HuH-7.5 (cell line): ENCODE data around the gene CDR2L.
"Not testable (repeated sequence)": the region's sequence is repeated elsewhere in the genome, so short reads cannot be mapped to it uniquely, and the experiment has no call there.

Experiments
- DNase-seq: peaks from one replicate; pipeline ENCODE4 v3.0.0; 2011; ENCODE audit warnings: low spot score

Gene CDR2L

DNA sequence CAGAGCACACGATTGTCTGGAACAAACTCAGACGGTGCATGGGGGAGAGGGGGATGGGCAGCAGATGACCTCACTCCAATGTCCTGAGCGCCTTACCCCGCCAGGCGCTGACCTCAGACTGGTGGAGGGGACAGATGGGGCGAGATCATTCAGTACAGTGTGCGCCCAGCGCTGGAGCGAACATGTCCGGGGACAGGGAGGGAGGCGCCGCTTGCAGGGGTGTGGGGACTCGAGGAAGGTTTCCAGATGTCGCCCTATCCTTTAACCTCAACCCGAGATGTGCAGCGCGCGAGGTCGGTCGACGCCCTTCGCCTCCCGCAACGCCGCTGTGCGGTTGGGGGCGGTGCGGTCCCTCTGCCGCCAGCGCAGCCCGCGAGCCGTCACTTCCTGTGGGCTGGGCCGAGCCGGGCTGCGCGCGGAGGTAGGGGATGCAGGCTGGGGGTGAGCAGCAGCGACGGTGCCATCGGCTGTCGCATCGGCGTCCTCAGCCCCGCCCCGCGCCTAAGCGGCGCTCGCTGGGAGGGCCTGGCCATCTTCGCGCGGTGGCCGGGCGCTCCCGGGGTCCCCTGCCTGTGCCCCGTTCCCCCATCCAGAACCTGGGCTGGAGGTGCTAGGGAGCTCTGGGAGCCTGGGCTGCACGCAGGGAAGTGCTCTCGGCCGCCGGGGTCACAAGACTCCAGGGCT is 5.3 kb upstream of the CDR2L start:
- DNase-seq = peak; percentile 88

DNA sequence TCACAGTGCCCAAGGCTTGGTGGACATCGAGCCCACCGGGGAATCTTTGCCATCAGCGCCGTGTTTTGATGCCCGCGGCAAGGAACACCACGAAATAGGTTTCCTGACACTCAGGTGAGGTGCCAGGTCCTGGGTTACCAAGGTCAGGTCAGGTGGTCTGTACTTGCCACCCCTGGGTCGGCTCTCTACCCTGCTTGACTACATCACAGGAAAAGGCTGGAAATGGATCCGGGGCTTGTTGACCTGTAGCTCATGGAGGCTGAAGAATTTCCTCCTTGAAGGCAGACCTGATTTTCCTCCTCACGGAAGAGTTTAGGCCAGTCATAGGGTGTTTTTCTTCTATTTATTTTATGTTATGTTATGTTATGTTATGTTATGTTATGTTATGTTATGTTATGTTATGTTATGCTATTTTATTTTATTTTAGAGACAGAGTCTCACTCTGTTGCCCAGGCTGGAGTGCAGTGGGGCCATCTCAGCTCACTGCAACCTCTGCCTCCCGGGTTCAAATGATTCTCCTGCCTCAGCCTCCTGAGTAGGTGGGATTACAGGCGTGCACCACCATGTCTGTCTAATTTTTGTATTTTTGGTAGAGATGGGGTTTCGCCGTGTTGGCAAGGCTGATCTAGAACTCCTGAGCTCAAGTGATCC is 4.6 kb upstream of the CDR2L start:
- not testable (repeated sequence) for DNase-seq

DNA sequence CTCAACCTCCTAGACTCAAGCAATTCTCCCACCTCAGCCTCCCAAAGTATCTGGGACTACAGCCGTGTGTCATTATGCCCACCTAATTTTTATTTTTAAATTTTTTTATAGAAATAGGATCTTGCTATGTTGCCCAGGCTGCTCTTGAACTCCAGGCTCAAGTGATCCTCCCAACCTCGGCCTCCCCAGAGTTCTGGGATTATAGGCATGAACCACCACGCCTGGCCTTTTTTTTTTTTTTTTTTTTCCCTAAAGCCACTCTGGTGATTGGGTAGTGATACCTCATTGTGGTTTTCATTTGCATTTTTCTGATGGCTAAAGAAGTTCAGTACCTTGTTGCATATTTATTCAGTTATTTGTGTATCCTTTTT is 1.2 kb upstream of the CDR2L start:
- no peak for DNase-seq

DNA sequence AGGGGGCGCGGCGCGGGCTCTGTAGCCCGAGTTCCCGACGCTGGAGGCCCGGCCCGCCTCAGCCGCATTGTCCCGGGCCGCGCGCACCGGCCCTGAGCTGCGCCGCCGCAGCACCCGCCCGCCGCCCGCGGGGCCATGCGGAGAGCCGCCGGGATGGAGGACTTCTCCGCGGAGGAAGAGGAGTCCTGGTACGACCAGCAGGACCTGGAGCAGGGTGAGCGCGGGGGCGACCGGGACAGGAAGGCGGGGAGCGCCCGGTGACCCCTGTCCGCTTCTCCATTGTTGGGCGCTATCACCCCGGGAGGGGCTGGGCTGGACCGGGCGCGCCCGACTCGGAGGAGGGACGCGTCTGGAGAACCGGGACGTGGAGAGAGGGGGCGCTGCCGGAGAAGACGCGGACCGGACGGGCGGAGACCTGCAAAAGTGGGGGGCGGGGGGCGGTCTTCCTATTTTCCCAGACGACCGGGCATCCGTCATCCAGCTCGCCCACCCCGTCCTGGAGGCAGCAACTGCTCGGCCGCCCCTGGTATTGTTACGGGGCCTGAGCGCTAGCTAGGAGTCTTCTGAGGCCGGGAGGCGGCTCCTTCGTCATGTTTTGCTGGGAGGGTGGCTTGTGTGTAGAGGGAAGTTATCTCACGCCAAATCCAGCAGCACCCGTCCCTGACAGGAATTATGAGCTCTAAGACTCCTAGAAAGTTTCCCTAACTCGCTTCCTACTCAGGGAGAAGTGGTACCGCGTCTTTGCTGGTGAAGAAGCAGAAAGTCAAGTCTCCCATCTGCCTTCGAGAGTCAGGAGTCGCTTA is 678 bp downstream of the CDR2L start:
- DNase-seq = peak; percentile 52

DNA sequence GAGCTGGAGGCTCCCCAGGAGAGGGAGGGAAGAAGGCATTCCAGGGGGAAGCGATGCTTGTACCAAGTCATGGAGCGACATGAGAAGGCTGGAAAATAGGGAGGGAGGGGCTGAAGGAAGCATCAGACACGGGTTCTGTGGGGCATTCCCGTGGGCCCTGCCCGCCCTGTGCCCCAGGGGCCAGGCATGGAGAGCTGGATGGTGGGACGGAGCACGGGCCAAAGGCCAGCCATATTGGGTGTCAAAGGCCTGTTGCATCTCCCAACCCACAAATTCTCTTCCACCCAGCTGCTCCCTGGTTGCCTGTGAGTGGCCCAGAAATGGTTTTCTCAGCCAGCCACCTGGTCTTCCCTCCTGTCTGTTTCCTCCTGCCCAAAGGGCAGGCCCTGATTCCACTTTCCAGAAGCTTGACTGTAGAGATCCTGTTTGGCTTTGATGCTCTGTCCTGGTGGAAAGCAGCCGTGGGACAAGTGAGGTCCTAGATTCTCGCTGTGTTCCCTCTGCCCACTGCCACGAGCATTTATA is 3.2 kb downstream of the CDR2L start:
- no peak for DNase-seq

DNA sequence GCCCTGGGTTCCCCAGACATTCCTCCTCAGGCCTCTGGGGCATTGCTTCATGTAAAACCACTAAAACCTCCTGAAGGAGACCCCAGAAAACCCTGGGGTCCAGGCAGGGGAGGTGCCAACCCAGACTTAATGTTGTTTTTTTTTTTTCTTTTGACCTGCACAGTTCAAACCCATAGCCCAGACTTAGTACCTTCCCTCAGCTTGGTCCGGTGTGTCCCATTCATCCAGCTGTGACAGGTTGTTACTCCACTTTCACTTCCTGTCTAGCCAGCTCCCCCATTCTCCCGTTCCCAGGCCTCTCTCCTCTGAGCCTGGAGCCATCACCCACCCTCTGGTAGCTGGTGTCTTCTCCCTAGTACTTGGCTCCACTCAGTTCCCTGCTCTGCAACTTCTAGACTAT is 4.8 kb downstream of the CDR2L start:
- DNase-seq = no peak

DNA sequence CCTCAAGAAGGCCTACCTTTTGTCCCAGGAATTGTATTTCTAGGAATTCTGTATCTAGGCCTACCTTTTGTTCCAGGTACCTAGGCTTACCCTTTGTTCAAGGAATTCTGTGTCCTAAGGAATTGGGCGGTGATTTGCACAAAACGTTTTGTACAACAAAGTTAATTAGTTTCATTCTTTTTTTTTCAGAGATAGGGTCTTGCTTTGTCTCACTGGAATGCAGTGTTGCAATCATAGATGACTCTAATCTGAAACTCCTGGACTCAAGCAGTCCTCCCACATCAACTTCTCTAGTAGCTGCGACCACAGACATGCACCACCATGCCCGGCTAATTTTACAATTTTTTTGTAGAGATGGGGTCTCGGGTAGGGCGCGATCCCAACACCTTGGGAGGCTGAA is 7.0 kb downstream of the CDR2L start:
- no peak for DNase-seq

DNA sequence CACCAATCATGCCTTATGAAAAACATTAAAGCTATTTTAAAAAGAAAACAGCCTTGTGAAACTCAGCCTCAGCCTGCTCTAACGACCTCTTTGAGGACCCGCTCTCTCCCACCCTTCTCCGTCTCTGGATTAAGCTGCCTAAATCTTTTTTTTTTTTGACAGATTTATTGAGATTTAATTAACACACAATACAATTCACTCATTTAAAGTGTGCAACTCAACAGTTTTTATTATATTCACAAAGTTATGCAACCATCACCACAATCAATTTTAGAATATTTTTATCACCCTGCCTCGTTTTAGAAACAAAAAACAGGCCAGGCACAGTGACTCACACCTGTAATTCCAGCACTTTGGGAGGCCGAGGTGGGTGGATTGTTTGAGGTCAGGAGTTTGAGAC is 8.4 kb downstream of the CDR2L start:
- DNase-seq = no peak

DNA sequence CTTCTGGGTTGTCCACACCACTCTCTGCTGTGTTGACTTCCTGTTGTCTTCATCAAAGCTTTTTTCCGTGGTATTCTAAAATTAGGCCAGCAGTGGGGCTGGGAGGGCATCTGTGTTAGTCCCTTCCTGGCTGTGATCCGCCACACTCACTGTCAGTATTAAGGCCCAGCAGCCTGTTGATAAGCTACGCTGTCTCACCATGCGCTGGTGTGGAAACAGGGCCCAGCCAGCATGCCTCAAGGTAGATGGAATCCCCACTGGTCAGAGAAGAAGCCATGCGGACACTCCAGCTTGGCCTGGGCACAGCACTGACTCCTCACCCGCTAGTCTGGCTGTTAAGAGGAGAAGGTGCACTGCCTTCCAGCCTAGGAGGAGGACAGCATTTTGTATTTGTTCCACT is 11.4 kb downstream of the CDR2L start:
- no peak for DNase-seq

DNA sequence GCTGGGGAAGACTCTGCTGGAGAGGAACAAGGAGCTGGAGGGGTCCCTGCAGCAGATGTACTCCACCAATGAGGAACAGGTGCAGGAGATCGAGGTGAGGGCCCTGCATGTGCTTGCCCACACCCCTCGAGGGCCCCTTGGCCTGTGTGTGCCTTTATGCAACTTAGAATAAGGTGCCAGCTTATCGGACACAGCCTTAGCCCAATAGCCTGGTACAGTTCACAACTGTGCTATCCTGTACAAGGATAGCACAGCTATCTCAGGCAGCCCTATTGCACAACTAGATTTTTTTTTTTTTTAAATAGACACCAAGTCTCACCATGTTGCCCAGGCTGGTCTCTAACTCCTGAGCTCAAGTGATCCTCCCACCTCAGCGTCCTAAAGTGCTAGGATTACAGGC is 12.1 kb downstream of the CDR2L start:
- no peak for DNase-seq

DNA sequence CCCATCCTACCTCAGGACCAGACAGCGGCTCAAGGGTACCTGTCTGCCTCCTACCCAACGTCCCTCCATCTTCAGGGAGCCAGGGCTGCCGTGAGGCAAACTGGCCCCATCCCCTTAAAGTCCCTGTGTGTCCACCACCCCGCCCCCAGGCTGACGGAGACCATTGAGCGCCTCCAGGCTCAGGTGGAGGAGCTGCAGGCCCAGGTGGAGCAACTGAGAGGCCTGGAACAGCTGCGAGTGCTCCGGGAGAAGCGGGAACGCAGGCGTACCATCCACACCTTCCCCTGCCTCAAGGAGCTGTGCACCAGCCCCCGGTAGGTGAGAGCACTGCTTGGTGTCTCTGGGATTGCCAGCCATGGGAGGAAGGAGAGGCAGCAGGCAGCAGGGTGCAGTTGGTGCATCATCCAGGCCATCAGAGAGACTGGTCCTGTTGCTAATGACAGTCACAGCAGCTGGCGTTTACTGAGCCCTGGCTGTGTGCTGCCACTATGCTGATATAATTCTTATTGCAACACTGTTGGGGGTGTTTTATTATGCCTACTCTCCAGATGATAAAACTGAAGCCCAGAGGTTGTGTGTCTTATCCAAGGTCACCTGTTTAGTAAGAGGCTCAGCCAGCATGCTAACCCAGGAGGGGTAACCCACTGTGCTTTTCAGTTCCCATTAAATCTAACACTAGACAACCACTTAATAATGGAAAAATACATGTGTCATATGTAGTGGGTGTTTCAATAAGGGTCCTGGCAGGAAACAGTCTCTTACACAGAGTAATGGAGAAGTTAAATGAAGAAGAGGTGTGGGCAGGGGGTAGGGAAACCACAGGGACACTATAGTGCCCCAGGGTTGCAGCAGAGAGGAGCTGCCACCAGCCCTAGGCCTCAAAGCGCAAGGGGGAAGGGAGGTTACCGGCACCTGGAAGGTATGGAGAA is 14.7 kb downstream of the CDR2L start:
- no peak for DNase-seq

DNA sequence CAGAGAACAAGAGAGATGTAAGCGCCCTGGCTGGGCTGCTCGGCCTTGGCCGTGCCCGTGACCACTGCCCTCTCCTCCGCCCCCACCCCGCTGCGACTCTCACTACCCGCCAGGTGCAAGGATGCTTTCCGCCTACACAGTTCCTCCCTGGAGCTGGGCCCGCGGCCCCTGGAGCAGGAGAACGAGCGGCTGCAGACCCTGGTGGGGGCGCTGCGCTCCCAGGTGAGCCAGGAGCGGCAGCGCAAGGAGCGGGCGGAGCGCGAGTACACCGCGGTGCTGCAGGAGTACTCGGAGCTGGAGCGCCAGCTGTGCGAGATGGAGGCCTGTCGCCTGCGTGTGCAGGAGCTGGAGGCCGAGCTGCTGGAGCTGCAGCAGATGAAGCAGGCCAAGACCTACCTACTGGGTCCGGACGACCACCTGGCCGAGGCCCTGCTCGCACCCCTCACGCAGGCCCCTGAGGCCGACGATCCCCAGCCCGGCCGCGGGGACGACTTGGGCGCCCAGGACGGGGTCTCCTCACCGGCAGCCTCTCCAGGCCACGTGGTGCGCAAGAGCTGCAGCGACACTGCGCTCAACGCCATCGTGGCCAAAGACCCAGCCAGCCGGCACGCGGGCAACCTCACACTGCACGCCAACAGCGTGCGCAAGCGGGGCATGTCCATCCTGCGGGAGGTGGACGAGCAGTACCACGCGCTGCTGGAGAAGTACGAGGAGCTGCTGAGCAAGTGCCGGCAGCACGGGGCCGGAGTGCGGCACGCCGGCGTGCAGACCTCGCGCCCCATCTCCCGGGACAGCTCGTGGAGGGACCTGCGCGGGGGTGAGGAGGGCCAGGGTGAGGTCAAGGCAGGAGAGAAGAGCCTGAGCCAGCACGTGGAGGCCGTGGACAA is 15.9 kb downstream of the CDR2L start:
- DNase-seq = no peak

DNA sequence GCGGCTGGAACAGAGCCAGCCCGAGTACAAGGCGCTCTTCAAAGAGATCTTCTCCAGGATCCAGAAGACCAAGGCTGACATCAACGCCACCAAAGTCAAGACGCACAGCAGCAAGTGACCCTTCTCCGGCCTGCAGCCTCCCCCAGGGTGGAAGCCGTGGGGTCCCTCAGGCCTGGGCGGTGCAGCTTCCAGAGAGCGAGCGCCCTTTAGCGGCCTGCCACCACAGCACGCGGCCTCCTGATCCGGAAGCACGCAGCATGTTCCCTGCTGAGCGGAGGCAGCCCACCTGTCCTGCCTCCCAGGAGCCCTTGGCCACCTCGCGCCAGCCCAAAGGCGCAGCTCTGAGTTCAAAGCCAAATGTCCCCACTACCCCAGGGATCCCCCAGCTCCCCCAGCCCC is 16.5 kb downstream of the CDR2L start:
- no peak for DNase-seq

DNA sequence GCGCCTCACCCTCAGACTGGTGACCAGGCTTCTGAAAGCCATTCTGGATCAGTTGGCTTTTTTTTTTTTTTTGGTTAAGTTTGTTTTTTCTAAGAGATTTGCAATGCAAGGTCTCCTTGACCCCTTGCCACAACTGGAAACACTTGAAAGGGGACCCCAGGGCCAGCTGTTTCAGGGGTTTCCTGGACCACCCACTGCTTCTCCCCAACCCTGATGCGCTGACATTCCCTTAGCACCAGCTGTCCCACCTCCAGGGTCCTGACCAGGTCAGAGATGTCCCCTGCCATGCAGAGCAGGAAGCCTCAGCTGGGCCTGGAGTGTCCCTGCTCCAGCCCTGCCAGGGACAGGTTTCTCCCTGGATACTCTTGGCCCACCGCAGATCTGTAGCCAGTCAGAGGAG is 16.9 kb downstream of the CDR2L start:
- DNase-seq = no peak

DNA sequence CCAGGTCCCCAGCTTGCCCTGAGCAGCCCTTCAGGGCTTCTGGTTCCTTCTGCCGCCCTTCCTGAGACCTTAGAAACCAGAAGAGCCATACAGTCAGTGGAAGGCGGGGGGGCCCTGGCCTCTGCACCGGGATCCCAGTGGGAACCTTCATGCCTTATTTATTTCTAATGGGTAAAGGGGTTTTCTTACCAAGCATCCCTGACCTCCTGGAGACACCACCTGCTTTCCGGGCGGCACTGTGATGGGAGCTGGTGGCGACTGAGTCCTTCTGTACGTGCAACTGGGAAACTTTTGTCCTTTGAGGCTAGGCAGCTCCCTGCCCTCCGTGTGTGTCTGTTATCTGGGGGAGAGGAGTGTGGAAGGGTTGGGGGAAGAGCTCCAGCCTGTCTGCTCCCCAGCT is 17.9 kb downstream of the CDR2L start:
- DNase-seq = no peak

DNA sequence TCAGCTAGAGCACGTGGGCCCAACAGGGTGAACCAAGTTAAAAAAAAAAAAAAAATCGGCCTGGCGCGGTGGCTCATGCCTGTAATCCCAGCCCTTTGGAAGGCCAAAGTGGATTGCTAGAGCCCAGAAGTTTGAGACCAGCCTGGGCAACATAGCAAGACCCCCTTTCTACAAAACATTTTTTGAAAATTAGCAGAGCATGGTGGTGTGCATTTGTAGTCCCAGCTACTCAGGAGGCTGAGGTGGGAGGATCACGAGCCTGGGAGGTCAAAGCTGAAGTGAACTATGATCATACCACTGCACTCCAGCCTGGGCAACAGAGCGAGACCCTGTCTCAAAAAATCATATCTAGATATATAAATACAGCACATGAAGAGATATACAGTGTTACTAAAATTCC is 18.7 kb downstream of the CDR2L start:
- DNase-seq = not testable (repeated sequence)

DNA sequence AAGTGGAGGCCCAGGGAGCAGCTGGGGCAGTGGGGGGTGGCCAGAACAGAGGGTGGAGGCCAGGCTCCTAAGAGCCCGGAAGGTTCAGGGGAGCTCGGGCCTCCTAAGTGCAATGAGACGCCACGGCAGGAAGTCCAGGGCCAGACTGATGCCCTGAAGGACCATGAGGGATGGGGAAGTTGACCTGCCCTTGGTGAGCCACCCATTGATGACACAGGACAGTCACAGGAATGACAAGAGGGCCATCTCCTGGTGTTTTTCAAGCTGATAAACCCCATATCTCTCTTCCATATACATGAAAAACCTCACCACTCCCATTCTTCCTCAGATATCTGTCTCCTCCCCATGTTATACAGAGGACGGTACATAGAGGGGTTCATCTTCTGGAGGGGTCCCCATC is 19.2 kb downstream of the CDR2L start:
- peak; percentile 37 for DNase-seq

DNA sequence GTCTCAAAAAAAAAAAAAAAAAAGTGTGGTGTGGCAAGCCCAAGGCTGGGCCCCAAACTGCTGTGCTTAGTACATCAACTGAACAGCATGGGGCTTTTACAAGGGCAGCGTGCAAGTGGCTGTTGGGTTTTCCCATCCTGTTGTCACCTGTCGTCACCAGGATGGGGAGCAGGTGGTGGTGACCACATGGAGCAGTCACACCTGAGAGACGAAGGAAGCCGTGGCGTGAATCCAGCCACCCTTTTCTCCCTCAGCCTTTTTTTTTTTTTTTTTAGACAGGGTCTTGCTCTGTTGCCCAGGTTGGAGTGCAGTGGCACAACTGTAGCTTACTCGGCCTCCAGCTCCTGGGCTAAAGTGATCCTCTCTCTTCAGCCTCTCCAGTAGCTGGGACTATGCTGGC is 20.9 kb downstream of the CDR2L start:
- DNase-seq = no peak

DNA sequence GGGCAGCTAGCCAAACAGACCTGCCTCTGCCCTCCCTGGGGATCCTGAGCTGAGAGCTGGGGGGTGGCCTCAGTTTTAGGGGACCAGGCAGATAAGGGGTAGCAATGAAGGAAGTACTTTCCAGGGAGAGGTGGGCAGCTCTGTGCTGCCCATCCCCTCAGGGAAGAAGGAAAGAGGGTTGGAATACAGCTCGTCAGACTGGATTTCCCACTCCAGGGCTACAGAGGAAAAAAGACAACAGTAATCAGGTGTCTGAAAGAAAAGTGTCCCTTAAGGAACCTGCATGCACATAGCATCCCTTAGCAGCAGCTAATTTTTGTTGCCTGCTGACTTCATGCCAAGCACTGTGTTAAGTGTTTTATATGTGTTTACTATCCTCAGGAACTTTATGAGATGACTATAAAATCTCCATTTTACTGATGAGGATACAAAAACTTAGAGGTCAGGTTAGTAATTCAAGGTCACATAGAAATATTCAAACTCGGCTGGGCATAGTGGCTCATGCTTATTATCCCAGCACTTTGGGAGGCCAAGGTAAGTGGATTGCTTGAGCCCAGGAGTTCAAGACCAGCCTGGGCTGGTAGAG is 21.8 kb downstream of the CDR2L start:
- DNase-seq = no peak

DNA sequence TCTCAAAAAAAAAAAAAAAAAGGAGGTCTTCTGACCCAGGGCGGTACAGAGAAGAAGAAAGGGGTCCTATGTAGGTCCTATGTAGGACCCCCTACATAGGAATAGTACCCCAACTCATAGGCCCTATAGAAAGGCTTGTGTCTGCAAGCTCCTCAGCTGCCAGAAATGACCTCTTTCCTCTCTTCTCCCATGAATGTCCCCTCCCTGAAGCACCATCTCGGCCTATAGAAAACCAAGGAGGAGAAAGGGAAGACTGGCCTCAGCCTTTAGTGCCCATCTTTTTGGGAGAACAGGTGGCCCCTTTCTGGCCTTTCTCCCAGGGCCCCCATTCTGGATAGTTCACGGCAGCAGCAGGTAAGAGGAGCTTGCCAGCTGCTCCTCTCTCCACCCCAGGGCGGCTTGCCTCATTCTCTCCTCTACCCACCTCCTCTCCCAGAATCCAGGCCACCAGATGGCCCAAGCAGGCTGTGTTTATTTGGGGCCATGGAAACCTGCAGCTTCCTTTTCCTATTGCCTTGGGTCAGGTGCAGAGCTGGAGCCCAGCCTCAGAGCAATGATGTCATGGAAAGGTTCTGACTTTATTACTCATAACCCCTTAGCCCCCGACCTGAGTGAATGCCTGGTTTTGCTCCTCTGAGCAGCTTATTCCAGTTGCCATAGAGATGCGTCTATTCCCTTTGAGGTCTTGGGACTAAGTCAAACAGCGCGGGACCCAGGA is 23.4 kb downstream of the CDR2L start:
- DNase-seq = no peak
